ENCODE results near the gene KRT82.
"Not testable (repeated sequence)": the region's sequence is repeated elsewhere in the genome, so short reads cannot be mapped to it uniquely, and the experiment has no call there.

Gene KRT82

GRCh38 chr12:52356762-52357580 is 49.2 kb downstream of the KRT82 start:
- no peak for DNase-seq

DNA sequence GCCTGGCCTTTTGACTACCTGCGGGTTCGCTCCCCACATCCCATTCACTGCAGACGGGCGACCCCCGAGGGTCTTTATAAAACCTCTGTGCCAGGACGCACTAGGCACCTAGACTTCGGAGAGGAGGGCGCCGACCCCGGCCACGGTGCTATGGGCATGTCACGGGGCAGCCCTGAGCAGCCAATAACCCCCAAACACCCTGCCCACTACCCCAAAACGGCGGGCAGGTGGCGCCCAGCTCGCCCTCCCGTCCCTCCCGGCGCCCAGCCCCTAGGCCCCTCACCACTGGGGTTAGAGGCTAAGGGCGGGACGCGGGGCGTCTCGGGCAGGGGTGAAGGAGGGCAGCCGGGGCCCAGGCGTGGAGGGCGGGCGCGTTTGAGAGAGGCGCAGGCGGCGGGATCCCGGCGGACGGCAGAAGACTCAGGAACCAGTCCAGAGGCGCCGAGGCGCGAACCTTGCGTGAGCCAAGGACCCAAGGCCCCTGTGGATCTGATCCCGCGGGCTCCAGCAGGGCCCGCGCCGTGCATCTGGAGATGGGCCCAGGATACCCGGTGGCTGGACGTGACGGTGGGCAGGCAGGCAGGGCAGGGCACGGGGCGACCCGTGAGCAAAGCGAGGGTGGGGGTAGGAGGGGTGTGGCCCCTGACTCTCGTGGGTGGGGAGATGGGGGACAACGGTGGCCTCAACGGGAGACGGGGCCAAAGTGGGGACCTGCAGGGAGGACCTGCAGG is 49.9 kb downstream of the KRT82 start:
- DNase-seq: no peak

- no peak for DNase-seq
Measured at GRCh38 chr12:52355176-52355575, 51.0 kb downstream of the KRT82 start.

GRCh38 chr12:52354200-52354599 is 51.9 kb downstream of the KRT82 start:
- DNase-seq: no peak

DNA sequence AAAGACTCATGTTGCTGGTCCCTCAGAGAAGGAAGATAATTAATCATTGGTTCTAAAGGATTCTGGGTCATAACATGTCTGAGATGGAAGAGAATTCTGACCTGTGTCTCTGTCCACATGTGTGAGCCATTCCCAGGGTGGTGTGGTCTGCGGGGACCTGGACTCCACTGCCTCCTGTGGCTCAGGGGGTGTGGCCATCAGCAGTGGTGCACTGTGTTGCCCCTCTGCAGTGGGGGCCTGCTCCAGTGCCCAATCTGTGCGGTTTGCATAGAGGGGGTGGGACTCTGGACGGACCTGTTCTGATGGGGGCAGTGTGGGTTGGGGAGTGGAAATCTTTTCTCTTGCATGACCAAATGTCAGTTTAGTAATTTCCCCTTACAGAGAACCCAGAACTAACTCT is 52.4 kb downstream of the KRT82 start:
- DNase-seq: no peak

DNA sequence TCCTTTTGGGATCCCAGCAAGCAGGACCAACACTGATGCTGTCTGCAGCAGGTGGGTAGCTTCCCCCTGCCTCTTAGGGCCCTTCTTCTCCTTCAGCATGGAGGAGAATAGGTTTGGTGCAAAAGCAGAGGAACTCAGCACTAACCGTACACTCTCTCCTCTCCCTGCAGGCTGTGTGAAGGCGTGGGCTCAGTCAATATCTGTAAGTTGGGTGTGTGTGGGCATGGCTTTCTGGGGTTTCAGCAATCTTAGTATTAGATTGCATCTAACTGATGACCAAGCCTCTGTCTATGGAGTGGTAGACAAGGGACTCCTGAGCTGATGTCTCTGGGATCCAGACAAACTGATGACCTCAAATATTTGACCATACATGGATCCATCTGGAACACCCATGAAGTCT is 53.2 kb downstream of the KRT82 start:
- DNase-seq: no peak

GRCh38 chr12:52351196-52352059 is 54.7 kb downstream of the KRT82 start:
- no peak for DNase-seq

GRCh38 chr12:52350786-52351185 is 55.3 kb downstream of the KRT82 start:
- DNase-seq: no peak

GRCh38 chr12:52350021-52350620 is 56.0 kb downstream of the KRT82 start:
- DNase-seq: no peak

- DNase-seq: no peak
Measured at GRCh38 chr12:52349196-52349595, 56.9 kb downstream of the KRT82 start.

- DNase-seq: no peak
Measured at GRCh38 chr12:52347551-52348510, 58.3 kb downstream of the KRT82 start.

DNA sequence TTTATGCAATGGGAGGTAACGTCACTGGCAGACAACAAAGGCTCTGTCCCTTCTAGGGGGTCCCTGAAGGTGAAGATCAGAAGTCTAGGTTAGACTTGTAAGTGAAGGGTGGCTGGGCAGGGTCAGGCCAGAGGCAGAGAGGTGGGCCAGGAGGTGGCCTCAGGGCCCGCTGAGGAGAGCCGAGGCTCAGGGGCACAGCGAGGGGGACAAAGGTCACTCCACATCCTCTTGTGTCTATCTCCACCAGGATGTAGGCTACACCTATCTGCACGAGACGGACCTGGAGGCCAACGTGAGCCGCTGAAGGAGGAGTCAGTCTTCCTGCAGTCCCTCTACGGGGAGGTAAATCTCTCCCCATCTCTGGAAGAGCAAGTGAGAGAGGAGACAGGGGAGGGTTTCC is 59.1 kb downstream of the KRT82 start:
- no peak for DNase-seq

DNA sequence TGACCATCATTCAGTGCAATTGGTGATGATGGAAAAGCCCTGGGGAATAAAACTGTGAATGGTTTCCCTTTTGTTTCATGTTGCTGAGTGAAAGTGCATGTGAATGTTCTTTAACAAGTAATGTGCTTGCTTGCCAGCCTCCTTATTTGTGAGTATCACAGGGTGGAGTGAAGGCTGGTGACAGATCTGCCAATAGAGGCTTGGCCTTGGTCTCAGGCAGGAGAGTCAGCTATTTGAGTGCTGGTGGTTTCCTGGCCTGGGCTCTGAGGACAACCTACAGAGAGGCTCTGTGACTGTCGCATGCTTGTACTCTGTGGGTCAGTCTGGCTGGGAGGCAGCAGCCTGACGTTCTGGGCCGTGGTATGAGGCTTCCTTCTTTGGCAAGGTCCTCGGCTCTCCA is 59.5 kb downstream of the KRT82 start:
- DNase-seq: no peak

- DNase-seq: not testable (repeated sequence)
Measured at GRCh38 chr12:52345041-52345440, 61.1 kb downstream of the KRT82 start.

GRCh38 chr12:52344111-52344510 is 62.0 kb downstream of the KRT82 start:
- DNase-seq: no peak
